ENCODE data around the gene SRRM1. TPM values are rescaled to one million over a fixed set of nuclear protein-coding genes. Genes with fewer than 3 reads are reported as not detected.

The SRRM1 gene, protein sequence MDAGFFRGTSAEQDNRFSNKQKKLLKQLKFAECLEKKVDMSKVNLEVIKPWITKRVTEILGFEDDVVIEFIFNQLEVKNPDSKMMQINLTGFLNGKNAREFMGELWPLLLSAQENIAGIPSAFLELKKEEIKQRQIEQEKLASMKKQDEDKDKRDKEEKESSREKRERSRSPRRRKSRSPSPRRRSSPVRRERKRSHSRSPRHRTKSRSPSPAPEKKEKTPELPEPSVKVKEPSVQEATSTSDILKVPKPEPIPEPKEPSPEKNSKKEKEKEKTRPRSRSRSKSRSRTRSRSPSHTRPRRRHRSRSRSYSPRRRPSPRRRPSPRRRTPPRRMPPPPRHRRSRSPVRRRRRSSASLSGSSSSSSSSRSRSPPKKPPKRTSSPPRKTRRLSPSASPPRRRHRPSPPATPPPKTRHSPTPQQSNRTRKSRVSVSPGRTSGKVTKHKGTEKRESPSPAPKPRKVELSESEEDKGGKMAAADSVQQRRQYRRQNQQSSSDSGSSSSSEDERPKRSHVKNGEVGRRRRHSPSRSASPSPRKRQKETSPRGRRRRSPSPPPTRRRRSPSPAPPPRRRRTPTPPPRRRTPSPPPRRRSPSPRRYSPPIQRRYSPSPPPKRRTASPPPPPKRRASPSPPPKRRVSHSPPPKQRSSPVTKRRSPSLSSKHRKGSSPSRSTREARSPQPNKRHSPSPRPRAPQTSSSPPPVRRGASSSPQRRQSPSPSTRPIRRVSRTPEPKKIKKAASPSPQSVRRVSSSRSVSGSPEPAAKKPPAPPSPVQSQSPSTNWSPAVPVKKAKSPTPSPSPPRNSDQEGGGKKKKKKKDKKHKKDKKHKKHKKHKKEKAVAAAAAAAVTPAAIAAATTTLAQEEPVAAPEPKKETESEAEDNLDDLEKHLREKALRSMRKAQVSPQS
- 100 to 1,000 TPM in 5 of 10 donors, 10 to 100 TPM in 5; 64.4 to 128 (median 92.3) TPM for polyA plus RNA-seq (ENCODE audit: insufficient read length in 10 of 10)
- long read RNA-seq, donor 1 = 0 reads
- long read RNA-seq, donor 2, partial matches to known transcripts = 28 of 31 reads
- long read RNA-seq, donor 2, other reads (novel, unspliced or antisense) = 0 of 31 reads
- long read RNA-seq, donor 3 = 0 reads
- long read RNA-seq, donor 4, partial matches to known transcripts = 29 of 31 reads
- long read RNA-seq, donor 4, other reads (novel, unspliced or antisense) = 0 of 31 reads
- long read RNA-seq, donor 5, transcript SRRM1-216 (2 exons, 513 nt) = major isoform, 7 of 46 reads
- long read RNA-seq, donor 5, partial matches to known transcripts = 36 of 46 reads
- long read RNA-seq, donor 5, other reads (novel, unspliced or antisense) = 0 of 46 reads
- long read RNA-seq, donor 6, partial matches to known transcripts = 68 of 69 reads
- long read RNA-seq, donor 6, other reads (novel, unspliced or antisense) = 0 of 69 reads
- long read RNA-seq, donor 7, full-length matches to known transcripts = 9 of 28 reads
- long read RNA-seq, donor 7, partial matches to known transcripts = 19 of 28 reads
- long read RNA-seq, donor 7, other reads (novel, unspliced or antisense) = 0 of 28 reads
- long read RNA-seq, donor 8, partial matches to known transcripts = 22 of 24 reads
- long read RNA-seq, donor 8, other reads (novel, unspliced or antisense) = 0 of 24 reads
- long read RNA-seq, donor 9, partial matches to known transcripts = 0 of 1 reads
- long read RNA-seq, donor 9, other reads (novel, unspliced or antisense) = 0 of 1 reads

DNA sequence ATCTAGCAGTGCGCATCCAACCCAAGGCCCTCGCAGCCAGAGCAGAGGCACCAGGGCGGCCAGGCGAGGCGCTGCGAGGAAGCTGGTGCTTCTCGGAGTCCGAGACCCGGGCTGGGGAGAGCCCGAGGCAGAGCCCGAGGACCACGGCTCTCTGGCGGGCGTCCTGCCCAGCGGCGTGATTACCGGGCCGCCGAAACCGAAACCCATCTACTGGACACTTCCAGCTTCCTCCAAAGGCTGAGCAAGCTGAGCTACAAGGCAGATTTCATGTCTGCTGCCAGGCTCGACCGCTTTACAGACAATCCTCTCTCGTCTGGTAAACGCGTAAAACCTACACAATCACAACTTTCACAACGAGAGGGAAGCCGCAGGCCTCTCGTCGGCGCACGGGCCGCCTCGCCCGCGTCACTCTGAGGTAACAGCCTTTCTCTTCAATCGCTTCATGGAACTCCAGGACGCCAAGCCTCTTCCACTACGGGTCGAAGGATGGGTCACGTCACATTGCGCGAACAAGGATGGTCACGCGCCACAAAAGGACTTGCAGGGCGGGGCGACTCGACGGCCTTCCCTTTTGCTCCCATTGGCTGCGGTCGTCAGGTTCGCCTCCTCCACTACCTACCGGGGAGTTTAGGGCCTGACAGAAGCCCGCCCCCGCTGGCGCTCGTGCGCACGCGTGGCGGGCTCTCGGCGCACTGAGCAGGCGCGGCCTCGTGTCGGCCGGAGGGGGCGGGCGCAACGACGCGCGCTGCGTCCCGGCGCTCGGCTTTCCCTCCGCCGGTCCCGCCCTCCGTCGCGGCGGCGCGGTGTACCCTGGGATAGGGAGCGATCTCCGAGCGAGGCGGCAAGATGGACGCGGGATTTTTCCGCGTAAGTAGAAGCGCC, at the start of gene SRRM1:
TSS of gene SRRM1 (plus strand) at position 822 of the 882 bp plus-strand sequence. CDS start at position 847, 25 bp downstream.
- peak; percentile 100 for DNase-seq

DNA sequence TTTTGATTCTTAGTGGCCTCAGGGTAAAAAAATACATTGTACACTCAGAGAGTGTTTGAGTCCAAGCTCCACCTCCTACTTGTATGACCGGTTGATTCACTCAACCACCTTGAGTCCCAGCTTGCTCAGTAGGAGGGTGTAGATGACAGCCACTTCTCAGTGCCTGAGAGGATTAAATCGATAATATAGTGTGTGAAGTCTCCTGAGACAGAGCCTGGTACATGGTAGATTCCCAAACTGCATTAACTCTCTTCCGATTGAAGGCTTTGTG, 48.8 kb upstream of the SRRM1 start:
- no peak for DNase-seq

DNA sequence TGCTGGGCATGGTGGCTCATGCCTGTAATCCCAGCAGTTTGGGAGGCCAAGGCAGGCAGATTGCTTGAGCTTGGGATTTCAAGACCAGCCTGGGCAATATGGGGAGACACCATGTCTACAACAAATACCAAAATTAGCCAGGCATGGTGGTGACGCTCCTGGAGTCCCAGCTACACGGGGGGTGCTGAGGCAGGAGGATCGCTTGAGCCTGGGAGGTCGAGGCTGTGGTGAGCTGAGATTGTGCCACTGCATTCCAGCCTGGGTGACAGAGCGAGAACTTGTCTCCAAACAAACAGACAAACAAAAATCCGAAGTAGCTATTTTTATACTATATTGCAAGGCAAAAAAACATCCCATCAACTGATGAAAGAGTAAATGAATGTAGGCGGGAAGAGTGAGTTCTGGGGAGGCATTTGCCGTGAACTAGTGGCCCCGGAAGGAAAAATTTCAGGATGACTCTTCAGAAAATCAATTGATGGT, 46.7 kb upstream of the SRRM1 start:
- DNase-seq = no peak

DNA sequence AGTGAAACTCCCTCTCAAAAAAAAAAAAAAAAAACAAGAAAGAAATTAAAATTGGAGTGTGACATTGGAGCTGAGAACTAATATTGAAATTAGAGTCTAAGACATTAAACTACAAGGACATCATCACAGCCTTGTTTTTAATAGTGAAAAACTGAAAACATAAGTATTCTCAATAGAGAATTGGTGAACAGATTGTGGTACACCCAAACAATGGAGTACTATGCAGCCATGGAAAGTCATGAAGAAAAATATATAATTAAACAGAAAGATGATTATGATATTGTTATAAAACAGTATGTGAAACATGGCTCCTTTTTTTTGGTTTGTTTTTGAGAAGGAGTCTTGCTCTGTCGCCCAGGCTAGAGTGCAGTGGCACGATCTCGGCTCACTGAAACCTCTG, 43.8 kb upstream of the SRRM1 start:
- no peak for DNase-seq

DNA sequence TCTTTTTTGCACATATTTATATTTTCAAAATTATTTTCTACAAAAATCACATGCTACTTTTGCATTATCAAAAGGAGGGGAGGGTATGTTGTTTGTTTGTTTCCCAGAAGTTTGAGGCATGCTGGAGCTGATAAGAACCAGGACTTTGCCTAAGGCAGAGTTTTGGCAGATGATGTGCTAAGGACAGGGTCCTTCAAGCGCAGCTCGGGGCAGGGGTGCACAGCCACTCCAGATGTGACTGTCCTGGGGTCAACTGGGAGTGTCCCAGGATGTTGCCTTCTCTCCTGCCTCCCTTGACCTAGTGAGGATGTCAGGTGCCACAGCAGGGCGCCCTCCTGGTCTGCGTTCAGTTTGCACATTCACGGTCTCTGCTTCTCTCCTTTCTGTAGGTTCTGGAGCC, 42.6 kb upstream of the SRRM1 start:
- DNase-seq = no peak

DNA sequence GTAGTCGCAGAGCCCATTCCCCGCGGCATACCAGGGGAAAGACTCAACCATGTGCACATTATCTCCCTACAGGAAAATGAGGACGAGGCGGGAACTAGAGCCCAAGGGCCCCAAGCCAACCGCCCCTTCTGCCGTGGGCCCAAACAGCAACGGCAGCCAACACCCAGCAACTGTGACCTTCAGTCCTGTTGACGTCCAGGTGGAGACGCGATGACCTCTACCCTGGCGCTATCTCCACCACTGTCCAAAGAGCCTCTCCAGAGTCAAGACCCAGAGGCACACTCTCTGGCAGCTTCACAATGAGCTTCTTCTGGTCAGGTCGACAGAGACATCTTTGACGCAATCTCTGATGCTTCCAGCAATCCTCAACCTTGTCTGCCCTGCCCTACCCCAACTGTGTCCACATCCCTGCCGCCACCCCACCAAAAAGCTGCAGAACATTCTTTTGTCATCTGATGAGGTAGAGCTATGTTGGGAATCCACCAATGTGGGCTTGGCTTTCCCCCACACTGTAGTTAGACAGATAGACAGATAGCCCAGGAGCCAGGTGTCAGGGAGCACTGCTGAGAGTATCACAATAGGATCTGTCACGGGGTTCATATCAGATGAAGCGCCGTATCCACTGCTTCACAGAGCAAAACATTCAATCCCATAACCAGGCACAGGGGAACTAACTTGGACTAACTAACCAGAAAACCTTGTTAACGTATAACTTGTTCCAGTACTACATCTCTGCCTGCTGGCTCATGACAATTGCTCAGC, 37.4 kb upstream of the SRRM1 start:
- DNase-seq = no peak

DNA sequence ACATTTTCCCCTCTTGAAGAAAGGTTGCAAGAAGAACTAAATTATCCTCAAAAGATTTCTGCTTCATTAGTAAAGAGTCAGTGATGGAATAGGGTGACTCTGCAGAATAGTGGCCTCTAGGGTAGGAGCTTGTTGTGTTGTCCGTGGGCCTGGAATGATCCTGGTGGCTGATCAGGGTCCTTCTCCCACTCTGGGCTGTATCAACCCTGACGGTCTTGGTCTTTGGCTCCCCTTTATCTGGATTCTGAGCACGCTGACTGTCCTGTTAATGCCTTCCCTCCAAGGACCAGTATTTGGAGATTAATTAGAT, 36.9 kb upstream of the SRRM1 start:
- no peak for DNase-seq

DNA sequence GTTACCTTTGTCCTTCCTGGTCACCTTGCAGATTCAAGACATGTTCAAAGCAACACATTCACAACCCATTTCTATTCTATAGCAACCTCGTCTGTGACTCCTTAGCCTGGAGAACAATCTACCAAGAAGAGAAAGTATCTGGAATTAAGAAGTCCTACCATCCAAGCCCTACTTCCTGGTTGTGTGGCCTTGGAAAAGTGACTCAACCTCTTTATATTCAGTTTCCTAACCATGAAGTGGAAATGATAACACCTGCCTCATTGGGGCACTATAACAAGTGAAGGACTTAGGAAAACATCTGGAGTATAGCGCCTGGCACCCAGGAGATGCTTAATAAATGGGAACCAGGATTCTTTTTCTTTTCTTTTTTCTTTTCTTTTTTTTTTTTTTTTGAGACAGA, 36.5 kb upstream of the SRRM1 start:
- no peak for DNase-seq

DNA sequence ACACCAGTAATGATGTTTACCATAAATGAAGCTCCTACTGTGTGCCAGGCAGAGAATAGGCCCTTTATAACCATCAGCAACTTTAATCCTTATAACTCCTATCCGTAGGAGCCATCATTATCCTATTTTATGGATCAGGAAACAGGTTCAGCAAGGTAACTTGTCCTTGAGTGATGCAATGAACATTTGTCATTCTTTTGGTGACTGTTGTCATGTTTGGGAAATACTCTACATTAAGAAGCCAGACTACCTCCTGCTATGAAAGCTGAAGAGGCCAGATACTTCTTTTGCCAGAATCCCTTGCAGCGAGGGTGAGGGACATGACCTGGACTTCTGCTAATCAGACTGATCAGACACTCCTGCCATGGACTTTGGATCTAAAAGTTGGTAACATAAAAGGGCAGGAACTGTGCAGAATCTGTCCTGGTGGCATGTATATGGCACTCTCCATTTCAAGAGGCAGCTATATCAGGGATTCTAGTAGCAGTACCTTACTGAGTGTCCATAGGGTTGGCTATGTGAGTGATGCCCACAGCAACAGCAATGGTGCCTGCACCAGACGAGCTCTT, 33.1 kb upstream of the SRRM1 start:
- no peak for DNase-seq

DNA sequence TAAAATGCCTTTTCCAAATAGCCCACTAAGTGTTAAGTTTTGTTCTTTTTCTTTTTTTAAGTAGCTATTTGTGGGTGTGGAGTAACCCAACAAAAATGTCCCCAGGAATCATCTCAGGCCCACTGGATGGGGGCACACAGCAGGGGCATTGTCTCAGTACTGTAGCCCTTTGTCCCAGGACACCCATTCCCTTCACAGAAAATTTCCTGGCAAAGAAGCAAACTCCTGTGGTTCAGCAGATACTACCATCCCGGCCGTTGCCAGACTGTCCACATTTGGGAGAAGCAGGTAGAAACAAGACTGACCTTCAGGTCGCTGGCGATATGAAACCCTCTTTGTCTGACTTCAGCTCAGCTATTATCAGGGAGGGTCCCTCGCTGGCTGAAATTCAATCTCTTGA, 23.7 kb upstream of the SRRM1 start:
- no peak for DNase-seq

DNA sequence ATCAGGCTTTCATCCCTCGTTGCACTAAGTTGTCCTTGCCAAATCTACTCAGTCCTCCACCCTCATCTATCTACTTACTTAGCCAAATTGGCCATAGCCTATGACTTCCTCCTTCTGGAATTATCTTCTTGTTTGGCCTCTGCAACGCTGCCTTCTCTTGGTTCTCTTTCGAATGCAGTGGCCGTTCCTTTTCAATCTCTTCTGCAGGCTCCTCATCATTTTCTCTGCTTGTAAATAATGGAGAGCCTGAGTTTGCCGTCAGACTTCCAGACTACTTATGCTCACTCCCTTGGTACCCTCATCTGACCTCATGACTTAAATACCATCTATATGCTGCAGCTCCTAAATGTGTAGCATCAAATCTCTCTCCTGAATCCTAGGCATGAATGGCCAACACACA, 22.4 kb upstream of the SRRM1 start:
- DNase-seq = no peak

DNA sequence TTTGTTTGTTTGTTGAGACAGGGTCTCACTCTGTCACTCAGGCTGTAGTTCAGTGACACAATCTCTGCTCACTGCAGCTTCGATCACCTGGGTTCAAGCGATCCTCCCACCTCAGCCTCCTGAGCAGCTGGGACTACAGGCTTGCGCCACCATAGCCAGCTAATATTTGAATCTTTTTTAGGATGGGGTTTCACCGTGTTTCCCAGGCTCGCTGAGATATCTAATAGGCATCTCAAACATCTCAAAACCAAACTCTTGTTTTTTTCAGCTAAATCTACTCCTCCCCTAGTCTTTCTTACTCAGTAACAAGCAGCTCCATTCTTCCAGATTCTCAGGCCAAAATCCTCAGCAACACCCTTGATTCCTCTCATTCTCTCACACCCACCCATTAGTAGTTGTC, 22.0 kb upstream of the SRRM1 start:
- DNase-seq = no peak

DNA sequence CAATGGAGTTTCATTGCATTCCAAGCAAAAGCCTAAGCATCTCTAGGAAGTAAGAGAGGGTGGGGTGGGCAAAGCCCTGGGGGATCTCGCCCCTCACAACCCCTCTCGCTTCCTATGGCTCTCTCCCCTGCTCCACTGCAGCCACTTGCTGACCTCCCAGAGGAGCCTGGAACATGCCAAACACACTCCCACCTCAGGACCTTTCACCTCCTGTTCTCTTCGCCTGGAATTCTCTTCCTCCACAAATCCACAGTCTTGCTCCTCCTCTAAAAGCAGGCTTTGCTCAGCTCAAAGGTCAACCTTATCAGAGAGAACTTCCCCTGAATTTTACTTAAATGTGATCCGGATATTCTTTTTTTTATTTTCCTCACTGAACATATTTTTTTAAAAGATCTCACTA, 20.9 kb upstream of the SRRM1 start:
- DNase-seq = no peak

DNA sequence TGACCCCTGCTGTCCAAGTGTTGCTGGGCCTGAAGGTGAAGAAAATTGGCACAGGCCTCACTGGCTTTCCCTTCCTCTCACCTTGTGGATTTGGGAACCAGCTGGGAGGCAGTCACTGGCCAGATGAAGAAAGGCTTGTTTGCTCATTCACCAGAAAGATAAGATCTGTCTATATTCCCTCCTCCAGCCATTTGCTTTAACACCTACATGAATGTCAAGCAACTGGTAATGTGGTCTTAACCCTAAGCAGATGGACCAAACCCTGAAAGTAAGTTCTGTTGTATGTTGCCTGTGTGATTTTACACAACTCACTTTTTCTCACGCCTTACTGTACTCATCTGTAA, 10.3 kb upstream of the SRRM1 start:
- DNase-seq = no peak

DNA sequence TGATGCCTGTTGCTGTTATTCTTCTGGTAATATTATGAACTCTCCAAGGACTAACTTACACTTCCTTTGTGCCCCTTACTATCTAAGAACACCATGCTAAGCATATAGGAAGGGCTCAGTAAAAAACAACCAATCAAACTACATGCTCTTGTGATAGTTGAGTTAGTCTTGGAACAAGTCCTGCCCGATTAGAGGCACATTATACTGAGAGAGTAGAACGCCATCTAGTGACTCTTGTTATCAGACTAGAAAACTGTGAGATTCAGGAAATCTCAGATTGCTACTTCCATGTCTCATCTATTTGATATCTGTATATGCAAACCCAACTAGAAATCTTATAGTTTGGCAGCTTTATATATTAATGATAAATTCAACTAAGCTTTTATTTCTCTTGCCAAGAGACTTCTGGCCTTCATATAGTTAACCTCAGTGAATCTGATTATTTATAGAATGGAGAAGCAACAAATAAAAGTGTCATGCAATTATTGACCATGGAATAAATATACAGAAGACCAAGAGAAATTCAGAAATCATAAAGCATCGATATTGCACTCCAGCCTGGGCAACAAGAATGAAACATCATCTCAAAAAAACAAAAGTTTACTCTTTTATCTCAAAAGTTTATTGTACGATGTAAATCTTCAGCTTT, 7.8 kb upstream of the SRRM1 start:
- DNase-seq = peak; percentile 49 to 77 (median 64)

DNA sequence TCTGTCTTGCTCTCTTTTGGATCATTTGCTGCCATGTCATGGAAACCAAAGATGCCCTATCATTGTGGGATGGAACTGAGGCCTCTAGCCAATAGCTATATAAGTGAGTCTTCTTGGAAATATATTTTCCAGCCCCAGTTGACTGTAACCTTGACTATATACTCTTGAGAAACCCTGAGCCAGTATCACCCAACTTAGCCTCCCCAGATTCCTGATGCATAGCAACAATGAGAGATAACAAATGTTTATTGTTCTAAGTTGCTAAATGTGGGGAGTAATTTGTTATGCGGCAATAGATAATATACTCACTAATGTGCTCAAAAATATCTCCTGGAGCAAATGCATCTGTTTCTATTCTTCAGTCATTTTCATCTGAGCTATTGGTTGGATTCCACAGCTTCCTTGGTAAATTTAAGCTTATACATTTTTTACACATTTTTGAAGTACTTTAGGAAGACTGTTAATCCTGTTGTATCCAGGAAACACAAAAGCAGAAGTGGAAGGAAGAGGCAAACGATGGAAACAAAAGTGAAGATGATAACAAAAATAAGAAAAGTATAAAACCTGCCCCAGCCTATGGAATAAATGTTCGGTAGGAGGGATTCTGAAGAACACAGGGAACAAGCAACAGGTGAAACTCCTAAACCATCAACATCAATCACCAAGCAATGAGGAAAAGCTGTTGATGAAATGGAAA, 6.3 kb upstream of the SRRM1 start:
- DNase-seq = no peak

DNA sequence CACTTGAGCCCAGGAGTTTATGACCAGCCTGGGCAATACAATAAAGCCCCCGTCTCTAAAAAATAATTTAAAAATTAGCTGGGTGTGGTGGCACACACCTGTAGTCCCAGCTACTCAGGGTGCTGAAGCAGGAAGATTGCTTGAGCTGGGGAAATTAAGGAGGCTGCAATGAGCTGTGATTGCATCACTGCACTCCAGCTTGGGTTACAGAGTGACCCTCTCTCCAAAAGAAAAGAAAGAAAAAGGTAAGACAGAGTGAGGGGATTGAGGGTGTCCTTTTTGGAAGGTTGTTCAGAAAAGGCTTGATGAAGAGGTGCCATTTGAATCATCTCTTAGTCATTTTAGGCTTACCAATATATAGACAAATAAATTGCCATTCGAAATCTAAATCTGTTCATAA, 4.0 kb upstream of the SRRM1 start:
- DNase-seq = no peak

DNA sequence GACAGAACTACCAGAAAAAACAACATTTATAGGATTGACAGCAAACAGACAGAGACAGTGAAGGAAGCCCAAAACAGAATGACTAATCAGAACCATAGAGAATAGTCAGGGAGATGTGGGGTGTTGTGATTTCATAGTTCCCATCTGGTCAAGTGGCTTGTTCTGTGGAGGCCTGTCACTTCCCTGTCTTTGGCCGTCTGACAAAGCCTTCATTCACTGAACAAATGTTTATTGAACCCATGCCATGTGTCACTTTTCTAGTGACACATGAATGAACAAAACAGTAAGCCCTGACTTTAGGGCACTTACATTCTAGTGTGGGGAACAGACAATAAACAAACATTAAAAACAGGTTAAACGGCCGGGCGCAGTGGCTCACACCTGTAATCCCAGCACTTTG, 3.2 kb upstream of the SRRM1 start:
- no peak for DNase-seq
